Measurements from ENCODE around the gene MAMDC2.
A peak's percentile ranks its signal among the peaks of the same experiment; 100 is the strongest.

MAMDC2 gene

GRCh38 chr9:70205366-70206020 is 161.8 kb downstream of the MAMDC2 start:
- TF ChIP-seq, protein P1, sequence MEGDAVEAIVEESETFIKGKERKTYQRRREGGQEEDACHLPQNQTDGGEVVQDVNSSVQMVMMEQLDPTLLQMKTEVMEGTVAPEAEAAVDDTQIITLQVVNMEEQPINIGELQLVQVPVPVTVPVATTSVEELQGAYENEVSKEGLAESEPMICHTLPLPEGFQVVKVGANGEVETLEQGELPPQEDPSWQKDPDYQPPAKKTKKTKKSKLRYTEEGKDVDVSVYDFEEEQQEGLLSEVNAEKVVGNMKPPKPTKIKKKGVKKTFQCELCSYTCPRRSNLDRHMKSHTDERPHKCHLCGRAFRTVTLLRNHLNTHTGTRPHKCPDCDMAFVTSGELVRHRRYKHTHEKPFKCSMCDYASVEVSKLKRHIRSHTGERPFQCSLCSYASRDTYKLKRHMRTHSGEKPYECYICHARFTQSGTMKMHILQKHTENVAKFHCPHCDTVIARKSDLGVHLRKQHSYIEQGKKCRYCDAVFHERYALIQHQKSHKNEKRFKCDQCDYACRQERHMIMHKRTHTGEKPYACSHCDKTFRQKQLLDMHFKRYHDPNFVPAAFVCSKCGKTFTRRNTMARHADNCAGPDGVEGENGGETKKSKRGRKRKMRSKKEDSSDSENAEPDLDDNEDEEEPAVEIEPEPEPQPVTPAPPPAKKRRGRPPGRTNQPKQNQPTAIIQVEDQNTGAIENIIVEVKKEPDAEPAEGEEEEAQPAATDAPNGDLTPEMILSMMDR (IDR thresholded peaks at IDR 0.05; ENCODE audit: low read depth, low read length), result no peak
- no peak for DNase-seq (ENCODE audit: low read depth in 2 of 2)
- H3K4me3 ChIP-seq (replicated peaks in 1 of 2; ENCODE audit: low read depth in 2 of 2, low read length in 2 of 2), result no peak overlapping the region

DNA sequence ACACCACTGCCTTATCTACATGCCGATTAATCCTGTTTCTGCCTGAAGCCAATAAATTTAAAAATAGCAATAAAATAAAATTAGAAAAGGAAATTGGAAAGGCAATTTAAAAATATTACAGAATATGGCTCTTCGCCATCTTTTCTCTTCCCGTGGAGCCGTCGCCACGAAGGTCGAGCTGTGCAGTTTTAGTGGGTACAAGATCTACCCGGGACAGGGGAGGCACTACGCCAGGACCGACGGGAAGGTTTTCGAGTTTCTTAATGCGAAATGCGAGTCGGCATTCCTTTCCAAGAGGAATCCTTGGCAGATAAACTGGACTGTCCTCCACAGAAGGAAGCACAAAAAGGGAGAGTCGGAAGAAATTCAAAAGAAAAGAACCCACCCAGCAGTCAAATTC is 173.4 kb downstream of the MAMDC2 start:
- TF ChIP-seq, protein P1 (IDR thresholded peaks at IDR 0.05; ENCODE audit: low read depth, low read length), result no peak

DNA sequence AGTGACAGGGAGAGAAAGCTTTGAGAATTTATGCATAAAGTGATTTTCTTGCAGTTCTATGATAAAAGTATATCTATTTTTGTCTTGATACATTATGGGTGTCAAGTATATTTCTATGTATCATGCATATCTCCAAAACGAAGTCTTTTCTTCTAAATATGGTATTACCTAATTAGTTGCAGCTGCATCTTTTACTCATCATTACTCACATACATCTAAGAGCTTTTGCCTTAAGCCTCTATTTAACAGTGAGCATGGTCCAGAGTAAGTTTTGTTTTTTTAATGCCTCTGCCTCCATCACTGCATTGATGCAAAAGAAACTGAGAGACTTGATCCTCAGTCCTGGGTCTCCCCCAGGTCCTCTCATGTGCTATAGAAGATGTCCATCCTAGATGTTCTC is 175.1 kb downstream of the MAMDC2 start:
- peak in 1 of 2 donors; percentile 60 for DNase-seq (ENCODE audit: low read depth in 2 of 2)
- no peak overlapping the region for H3K4me3 ChIP-seq (replicated peaks in 1 of 2; ENCODE audit: low read depth in 2 of 2, low read length in 2 of 2)
- TF ChIP-seq, protein P1 (IDR thresholded peaks at IDR 0.05; ENCODE audit: low read depth, low read length), result no peak

More for the DNA sequence above, 173.4 kb downstream of the MAMDC2 start:
- no peak overlapping the region for H3K4me3 ChIP-seq (replicated peaks in 1 of 2; ENCODE audit: low read depth in 2 of 2, low read length in 2 of 2)
- no peak for DNase-seq (ENCODE audit: low read depth in 2 of 2)

DNA sequence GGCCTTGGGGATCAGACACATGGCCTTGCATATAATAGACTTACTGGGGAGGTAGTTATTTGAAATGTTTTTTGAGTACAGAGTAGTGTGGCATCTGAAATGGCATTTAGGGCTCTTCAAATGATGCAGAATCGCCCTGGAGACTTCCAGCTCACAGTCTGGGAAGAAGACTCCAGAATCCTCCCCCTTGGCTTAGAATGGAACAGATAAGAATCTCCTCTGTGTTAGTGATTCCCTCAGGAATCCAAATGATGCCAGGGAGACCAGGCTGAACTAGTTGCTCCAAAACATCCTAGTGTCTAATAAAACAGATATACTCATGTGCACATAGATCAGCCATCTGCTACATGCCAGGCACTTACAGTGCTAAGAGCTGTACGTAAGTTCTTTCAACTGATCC is 176.6 kb downstream of the MAMDC2 start:
- no peak overlapping the region for H3K4me3 ChIP-seq (replicated peaks in 1 of 2; ENCODE audit: low read depth in 2 of 2, low read length in 2 of 2)
- DNase-seq (ENCODE audit: low read depth in 2 of 2), result no peak
- TF ChIP-seq, protein P1 (IDR thresholded peaks at IDR 0.05; ENCODE audit: low read depth, low read length), result no peak

GRCh38 chr9:70222354-70222753 is 178.7 kb downstream of the MAMDC2 start:
- no peak for DNase-seq (ENCODE audit: low read depth in 2 of 2)
- TF ChIP-seq, protein P1 (IDR thresholded peaks at IDR 0.05; ENCODE audit: low read depth, low read length), result no peak
- H3K4me3 ChIP-seq (replicated peaks in 1 of 2; ENCODE audit: low read depth in 2 of 2, low read length in 2 of 2), result no peak overlapping the region

DNA sequence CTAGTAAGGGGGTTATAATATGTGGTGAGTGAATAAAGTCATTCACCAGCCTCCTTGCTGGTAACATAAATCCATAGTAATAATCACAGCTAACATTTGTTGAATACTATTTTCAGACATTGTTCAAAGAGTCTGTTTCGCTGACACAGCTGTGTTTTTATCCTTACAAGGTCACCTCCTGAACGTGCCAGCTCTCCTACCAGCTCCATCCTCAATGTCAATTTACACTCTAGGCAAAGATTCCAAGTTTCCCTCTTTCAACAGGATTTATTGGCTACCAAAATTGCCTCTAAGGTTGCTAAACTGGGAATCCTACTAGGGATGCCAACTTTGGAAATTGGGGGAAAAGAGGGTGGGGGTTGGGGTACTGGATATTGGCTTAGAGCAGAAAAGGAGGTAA is 184.5 kb downstream of the MAMDC2 start:
- DNase-seq (ENCODE audit: low read depth in 2 of 2), result no peak
- H3K4me3 ChIP-seq (replicated peaks in 1 of 2; ENCODE audit: low read depth in 2 of 2, low read length in 2 of 2), result no peak overlapping the region
- TF ChIP-seq, protein P1 (IDR thresholded peaks at IDR 0.05; ENCODE audit: low read depth, low read length), result no peak

DNA sequence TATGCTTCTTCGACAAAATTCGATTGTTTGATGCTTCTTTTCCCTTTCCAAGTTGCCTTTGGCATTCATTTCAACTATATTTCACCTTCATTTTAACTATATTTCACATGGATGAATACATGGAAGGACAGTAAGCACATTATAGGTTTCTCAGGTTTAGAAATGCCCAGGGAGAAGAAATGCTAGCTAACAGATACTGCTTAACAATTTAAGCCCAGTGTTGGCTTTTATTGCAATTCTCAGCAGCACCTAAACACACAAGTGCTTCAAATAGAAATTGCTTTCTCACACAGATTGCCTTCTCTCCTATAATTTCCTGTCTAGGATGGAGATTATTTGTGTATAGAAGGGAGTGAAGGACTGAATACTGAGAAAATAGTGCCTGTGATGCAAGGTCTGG is 185.0 kb downstream of the MAMDC2 start:
- H3K4me3 ChIP-seq (replicated peaks in 1 of 2; ENCODE audit: low read depth in 2 of 2, low read length in 2 of 2), result no peak overlapping the region
- TF ChIP-seq, protein P1 (IDR thresholded peaks at IDR 0.05; ENCODE audit: low read depth, low read length), result no peak

More for the DNA sequence above, 185.0 kb downstream of the MAMDC2 start:
- DNase-seq (ENCODE audit: low read depth in 2 of 2), result no peak
